Measurements from ENCODE around the gene SLC25A20. TPM values are rescaled to one million over a fixed set of nuclear protein-coding genes. Genes with fewer than 3 reads are reported as not detected.
A peak's percentile ranks its signal among the peaks of the same experiment; 100 is the strongest.

The SLC25A20 gene
- total RNA-seq, 1 donor from 2014 or later, result 23.7 TPM

DNA sequence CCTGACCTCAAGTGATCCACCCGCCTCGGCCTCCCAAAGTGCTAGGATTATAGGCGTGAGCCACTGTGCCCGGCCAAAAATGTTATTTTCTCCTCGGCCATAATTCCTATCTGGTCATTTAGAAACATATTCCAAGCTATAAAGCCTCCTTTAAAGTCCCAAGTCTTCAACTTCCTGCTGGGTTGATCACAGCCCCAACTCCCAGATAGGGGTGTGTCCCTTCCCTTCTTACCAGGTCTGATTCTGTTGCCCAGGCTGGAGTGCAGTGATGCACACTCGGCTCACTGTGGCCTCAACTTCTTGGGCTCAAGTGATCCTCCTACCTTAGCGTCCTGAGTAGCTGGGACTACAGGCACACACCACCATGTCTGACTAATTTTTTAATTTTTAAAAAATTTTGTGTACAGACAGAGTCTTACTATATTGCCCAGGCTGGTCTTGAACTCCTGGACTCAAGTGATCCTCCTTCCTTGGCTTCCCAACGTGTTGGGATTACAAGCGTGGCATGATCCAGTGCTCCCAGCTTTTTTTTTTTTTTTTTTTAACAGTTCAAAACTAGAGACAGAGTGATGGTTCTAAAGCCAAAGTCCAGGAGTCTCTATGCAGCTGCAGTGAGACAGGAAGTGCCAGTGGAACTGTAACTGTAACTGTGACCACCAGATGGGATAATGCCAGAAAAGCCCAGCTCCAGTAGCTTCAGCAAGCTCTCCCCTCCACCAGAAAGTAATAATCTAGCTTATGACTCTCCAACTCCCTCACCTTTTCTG is 42.8 kb downstream of the SLC25A20 start:
- peak; percentile 24 for DNase-seq (ENCODE audit: low spot score)
- no peak overlapping the region for H3K27ac Mint-ChIP-seq (ENCODE audit: unreplicated experiment)

GRCh38 chr3:48852151-48852550 is 46.5 kb downstream of the SLC25A20 start:
- Mint-ChIP-seq H3K27ac (ENCODE audit: unreplicated experiment) (no peak overlapping the region), H3K27me3 (ENCODE audit: low read depth) (no peaks in the 10 kb centered on the region), H3K9me3 (ENCODE audit: low read depth) (no peaks in the 10 kb centered on the region), H3K4me3 (ENCODE audit: unreplicated experiment) (no peak overlapping the region), H3K36me3 (ENCODE audit: low read depth) (peaks cover 3% of the 10 kb centered on the region), H3K4me1 (ENCODE audit: low read depth) (peaks cover 7% of the 10 kb centered on the region)
- DNase-seq (ENCODE audit: low spot score), result peak; percentile 28
- TF ChIP-seq, protein P1, sequence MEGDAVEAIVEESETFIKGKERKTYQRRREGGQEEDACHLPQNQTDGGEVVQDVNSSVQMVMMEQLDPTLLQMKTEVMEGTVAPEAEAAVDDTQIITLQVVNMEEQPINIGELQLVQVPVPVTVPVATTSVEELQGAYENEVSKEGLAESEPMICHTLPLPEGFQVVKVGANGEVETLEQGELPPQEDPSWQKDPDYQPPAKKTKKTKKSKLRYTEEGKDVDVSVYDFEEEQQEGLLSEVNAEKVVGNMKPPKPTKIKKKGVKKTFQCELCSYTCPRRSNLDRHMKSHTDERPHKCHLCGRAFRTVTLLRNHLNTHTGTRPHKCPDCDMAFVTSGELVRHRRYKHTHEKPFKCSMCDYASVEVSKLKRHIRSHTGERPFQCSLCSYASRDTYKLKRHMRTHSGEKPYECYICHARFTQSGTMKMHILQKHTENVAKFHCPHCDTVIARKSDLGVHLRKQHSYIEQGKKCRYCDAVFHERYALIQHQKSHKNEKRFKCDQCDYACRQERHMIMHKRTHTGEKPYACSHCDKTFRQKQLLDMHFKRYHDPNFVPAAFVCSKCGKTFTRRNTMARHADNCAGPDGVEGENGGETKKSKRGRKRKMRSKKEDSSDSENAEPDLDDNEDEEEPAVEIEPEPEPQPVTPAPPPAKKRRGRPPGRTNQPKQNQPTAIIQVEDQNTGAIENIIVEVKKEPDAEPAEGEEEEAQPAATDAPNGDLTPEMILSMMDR (IDR thresholded peaks at IDR 0.05), result no peak

More for the DNA sequence above, 42.8 kb downstream of the SLC25A20 start:
- TF ChIP-seq, protein P1 (IDR thresholded peaks at IDR 0.05), result no peak
- Mint-ChIP-seq H3K9me3 (ENCODE audit: low read depth) (no peaks in the 10 kb centered on the region), H3K4me1 (ENCODE audit: low read depth) (no peaks in the 10 kb centered on the region), H3K4me3 (ENCODE audit: unreplicated experiment) (no peak overlapping the region), H3K36me3 (ENCODE audit: low read depth) (peaks cover 16% of the 10 kb centered on the region), H3K27me3 (ENCODE audit: low read depth) (no peaks in the 10 kb centered on the region)

DNA sequence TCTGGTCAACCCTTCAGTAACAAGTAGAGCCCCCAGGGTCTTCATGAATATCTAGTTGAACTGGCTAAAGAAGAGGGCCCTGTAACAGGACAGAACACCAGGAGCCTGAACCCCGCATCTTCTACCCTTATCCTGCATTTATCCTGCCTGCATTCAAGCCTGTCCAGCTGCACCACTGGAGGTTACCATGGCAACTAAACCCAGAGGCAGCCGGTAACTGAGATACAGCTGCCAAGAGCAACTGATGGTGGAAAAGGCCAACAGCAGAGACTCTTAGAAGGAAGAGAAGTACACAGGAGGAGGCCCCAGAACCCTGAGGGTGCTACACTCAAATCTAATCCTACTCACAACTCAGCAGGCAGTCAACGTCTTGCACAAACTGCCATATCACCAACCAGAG is 47.3 kb downstream of the SLC25A20 start:
- Mint-ChIP-seq H3K4me1 (ENCODE audit: low read depth) (peaks cover 13% of the 10 kb centered on the region), H3K27me3 (ENCODE audit: low read depth) (no peaks in the 10 kb centered on the region), H3K27ac (ENCODE audit: unreplicated experiment) (no peak overlapping the region), H3K4me3 (ENCODE audit: unreplicated experiment) (no peak overlapping the region), H3K9me3 (ENCODE audit: low read depth) (no peaks in the 10 kb centered on the region), H3K36me3 (ENCODE audit: low read depth) (peaks cover 3% of the 10 kb centered on the region)
- peak; percentile 11 for DNase-seq (ENCODE audit: low spot score)
- TF ChIP-seq, protein P1 (IDR thresholded peaks at IDR 0.05), result no peak

- TF ChIP-seq, protein P1 (IDR thresholded peaks at IDR 0.05), result no peak
- no peaks in the 10 kb centered on the region for H3K27me3 Mint-ChIP-seq (ENCODE audit: low read depth)
- peak overlapping the region; percentile 45 for H3K27ac Mint-ChIP-seq (ENCODE audit: unreplicated experiment)
- no peaks in the 10 kb centered on the region for H3K9me3 Mint-ChIP-seq (ENCODE audit: low read depth)
- H3K4me1 Mint-ChIP-seq (ENCODE audit: low read depth), result peaks cover 29% of the 10 kb centered on the region
- no peak overlapping the region for H3K4me3 Mint-ChIP-seq (ENCODE audit: unreplicated experiment)
- no peaks in the 10 kb centered on the region for H3K36me3 Mint-ChIP-seq (ENCODE audit: low read depth)
- DNase-seq (ENCODE audit: low spot score), result peak; percentile 40
Measured at GRCh38 chr3:48848816-48849515, 49.7 kb downstream of the SLC25A20 start.

GRCh38 chr3:48847504-48848423 is 50.9 kb downstream of the SLC25A20 start, which contains the start of gene PRKAR2A:
TSS of gene PRKAR2A (minus strand) at chr3:48847874. CDS start at chr3:48847596, 278 bp downstream.
- TF ChIP-seq, protein P1 (IDR thresholded peaks at IDR 0.05), result no peak
- H3K9me3 Mint-ChIP-seq (ENCODE audit: low read depth), result no peaks in the 10 kb centered on the region
- peak; percentile 93 for DNase-seq (ENCODE audit: low spot score)
- peak within 1 kb of the TSS; percentile 89 for H3K27ac Mint-ChIP-seq (ENCODE audit: unreplicated experiment)
- peaks cover 2% of the 10 kb centered on the region for H3K36me3 Mint-ChIP-seq (ENCODE audit: low read depth)
- peak within 1 kb of the TSS; percentile 85 for H3K4me3 Mint-ChIP-seq (ENCODE audit: unreplicated experiment)
- no peaks in the 10 kb centered on the region for H3K27me3 Mint-ChIP-seq (ENCODE audit: low read depth)
- H3K4me1 Mint-ChIP-seq (ENCODE audit: low read depth), result peaks cover 29% of the 10 kb centered on the region

Data from chondrocyte (in vitro differentiated cells).